ENCODE results near the gene BRD8.

- TF ChIP-seq CTCF (IDR thresholded peaks at IDR 0.05), result no peak
- TF ChIP-seq POLR2A (IDR thresholded peaks at IDR 0.05), result no peak
These were observed 66.5 kb downstream of the BRD8 start for GRCh38 chr5:138111937-138112336.

Measured in testis (tissue), 2 donors.